Activated T-cell treated with anti-CD3 and anti-CD28 coated beads, Interleukin-2, amount 50 U/mL, for 4 hours (primary cell): ENCODE results near the gene FIBCD1. TPM values are rescaled to one million over a fixed set of nuclear protein-coding genes. Genes with fewer than 3 reads are reported as not detected.
"Not testable (repeated sequence)": the region's sequence is repeated elsewhere in the genome, so short reads cannot be mapped to it uniquely, and the experiment has no call there.

Experiments used
- ATAC-seq, 2 donors: fragments of 200-7000 bp; cut with Tn5 transposase; one replicate each; pipeline ENCODE4 v1.10.0; 2021
- DNase-seq: peaks from one replicate; pipeline ENCODE4 v3.0.0-alpha.2; 2020
- H3K27me3 Mint-ChIP-seq: one replicate; pipeline ENCODE4 v1.8.0; 2021; ENCODE audit warnings: low read depth, mixed read lengths
- H3K36me3 Mint-ChIP-seq: one replicate; pipeline ENCODE4 v1.8.0; 2022; ENCODE audit warnings: mixed read lengths; ENCODE audit not compliant: insufficient read depth
- H3K4me1 Mint-ChIP-seq: one replicate; pipeline ENCODE4 v1.8.0; 2021; ENCODE audit warnings: low read depth, mixed read lengths
- H3K4me3 Mint-ChIP-seq: one replicate; pipeline ENCODE4 v1.8.0; 2021; ENCODE audit warnings: mild to moderate bottlenecking, moderate library complexity, mixed read lengths
- H3K9me3 Mint-ChIP-seq: one replicate; pipeline ENCODE4 v1.8.0; 2021; ENCODE audit warnings: mixed read lengths
- total RNA-seq, 3 donors: library from RNA; stranded (reverse); gene quantifications; one replicate each; pipeline ENCODE4 v1.2.1, GENCODE V29; 2021

FIBCD1 gene
- total RNA-seq, 3 donors from 2014 or later = not detected

DNA sequence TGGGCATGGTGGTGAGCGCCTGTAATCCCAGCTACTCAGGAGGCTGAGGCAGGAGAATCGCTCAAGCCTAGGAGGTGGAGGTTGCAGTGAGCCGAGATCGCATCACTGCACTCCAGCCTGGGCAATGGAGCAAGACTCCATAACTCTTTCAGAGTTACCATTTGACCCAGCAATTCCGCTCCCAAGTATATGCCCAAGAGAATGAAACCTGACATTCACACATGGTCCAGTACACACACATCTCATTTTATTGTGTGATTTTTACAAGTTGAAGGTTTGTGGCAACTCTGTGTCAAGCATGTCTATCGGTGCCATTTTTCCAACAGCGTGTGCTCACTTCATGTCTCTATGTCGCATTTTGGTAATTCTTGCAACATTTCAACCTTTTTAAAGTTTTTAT lies 24.9 kb upstream of the FIBCD1 start:
- Mint-ChIP-seq H3K9me3 (no peaks in the 10 kb centered on the region), H3K4me3 (no peak overlapping the region), H3K36me3 (no peaks in the 10 kb centered on the region), H3K4me1 (no peaks in the 10 kb centered on the region), H3K27me3 (peaks cover 5% of the 10 kb centered on the region)
- no peak for ATAC-seq
- no peak for DNase-seq

DNA sequence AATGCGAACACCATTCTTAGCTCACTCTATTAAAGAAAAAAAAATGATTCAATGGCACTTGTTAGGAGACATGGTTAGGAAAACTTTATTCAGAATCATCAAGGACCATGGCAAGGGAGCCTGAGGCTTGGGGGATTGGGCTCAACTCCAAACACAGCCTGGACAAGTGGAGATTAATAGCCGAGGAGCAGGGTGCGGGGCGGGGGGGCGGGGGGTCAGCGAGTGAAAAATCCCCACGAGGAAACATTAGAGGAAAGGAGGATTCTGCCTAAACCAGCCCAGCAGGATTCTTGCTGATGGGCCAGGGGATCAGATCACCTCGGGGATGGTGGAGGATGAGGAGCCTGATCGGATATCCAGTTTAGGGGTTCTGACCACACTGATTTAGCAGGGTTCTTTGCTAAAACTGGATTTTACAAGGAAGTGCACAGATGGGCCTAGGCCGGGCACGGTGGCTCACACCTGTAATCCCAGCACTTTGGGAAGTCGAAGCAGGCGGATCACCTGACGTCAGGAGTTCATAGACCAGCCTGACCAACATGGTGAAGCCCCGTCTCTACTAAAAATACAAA lies 24.4 kb upstream of the FIBCD1 start:
- H3K36me3 Mint-ChIP-seq = no peaks in the 10 kb centered on the region
- no peaks in the 10 kb centered on the region for H3K4me1 Mint-ChIP-seq
- H3K27me3 Mint-ChIP-seq = peaks cover 5% of the 10 kb centered on the region
- DNase-seq = no peak
- no peak overlapping the region for H3K4me3 Mint-ChIP-seq
- no peaks in the 10 kb centered on the region for H3K9me3 Mint-ChIP-seq
- ATAC-seq = no peak

DNA sequence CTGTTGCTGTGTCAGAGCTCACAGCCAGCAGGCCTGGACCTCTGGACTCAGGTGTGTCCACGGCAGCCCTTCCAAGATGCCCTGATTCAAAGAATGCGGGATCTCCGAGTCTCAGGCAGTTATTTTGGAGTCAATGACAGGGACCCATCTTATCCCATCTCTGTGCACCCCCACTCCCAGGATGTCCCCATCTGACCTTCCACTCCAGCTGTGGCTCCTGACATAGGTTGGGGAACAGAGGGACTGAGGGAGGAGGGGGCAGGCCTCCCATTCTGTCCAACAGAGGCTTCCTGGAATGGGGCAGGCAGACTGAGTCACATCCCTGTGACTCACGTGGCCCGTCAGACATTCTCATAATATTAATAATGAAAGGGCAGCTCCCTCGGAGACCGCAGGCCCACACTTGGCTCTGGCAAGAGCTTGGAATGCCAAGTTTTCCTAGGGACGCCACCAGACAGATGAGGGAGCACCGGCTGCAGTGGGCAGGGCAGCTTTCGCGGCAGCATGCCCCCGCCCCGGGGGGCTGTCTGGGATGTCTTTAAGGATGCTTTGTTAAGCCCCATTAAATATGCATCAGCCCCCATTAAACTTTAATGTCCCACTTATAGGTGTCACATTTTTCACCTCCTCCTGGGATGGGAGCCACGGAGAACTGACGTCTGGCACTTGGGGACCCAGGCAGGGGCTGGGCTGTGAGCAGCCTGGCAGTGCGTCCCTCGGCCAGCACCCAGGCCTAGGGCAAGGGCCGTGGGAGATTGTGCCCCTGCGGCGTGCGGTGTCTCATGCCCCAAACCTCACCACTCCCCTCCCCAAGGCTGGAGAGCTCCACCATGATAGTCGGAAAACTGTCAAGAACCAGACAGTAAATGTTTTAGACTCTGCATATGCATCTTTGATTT lies 23.6 kb upstream of the FIBCD1 start:
- no peak for ATAC-seq
- Mint-ChIP-seq H3K4me1 (no peaks in the 10 kb centered on the region), H3K27me3 (peaks cover 5% of the 10 kb centered on the region), H3K36me3 (no peaks in the 10 kb centered on the region), H3K9me3 (no peaks in the 10 kb centered on the region), H3K4me3 (no peak overlapping the region)
- no peak for DNase-seq

- no peak for ATAC-seq
Measured at GRCh38 chr9:130961511-130962300, 22.7 kb upstream of the FIBCD1 start.

DNA sequence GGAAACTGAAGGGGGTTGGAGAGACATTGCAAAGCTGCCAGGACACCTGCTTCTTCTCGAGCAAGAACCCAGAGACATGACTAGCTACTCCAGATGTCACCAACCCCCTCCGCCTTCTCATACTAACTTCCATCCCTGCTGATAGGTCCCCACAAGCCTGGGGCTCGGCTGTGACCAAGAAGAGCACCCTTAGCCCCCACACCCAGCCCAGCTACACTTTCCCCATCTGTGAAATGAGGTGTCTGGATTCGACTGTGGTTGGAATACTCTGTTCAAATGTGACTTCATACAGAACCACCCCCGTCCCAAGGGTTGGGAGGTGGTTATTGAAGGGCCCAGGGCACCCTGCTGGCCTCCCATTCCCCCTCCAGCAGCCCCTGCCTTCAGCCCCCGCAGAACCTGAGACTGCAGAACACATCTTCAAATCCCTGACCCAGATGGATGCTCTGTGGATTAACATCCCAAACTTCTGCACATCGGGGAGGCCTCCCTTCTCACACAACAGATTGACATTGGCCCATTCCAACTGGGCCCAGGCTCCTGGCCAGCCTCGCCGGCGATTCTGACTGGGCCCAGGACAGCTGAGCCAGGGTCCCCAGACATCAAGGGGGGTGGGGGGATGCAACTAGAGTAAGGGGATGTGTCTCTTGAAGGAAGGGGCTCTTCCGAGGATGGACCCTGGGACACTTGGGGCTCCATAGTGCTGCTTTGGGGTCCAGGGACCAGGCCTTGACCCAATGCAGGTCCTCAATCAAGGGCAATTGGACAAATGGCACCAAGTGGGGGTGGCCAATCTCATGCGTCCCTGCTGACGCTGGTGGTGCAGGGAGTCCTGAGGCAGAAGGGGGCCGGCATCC lies 21.7 kb upstream of the FIBCD1 start:
- no peak overlapping the region for H3K4me3 Mint-ChIP-seq
- ATAC-seq = no peak
- no peak for DNase-seq
- H3K27me3 Mint-ChIP-seq = peaks cover 5% of the 10 kb centered on the region
- H3K4me1 Mint-ChIP-seq = no peaks in the 10 kb centered on the region
- no peaks in the 10 kb centered on the region for H3K36me3 Mint-ChIP-seq
- H3K9me3 Mint-ChIP-seq = no peaks in the 10 kb centered on the region

More at GRCh38 chr9:130961511-130962300, 22.7 kb upstream of the FIBCD1 start:
- Mint-ChIP-seq H3K9me3 (no peaks in the 10 kb centered on the region), H3K4me3 (no peak overlapping the region), H3K4me1 (no peaks in the 10 kb centered on the region), H3K36me3 (no peaks in the 10 kb centered on the region), H3K27me3 (peaks cover 5% of the 10 kb centered on the region)
- DNase-seq = no peak

DNA sequence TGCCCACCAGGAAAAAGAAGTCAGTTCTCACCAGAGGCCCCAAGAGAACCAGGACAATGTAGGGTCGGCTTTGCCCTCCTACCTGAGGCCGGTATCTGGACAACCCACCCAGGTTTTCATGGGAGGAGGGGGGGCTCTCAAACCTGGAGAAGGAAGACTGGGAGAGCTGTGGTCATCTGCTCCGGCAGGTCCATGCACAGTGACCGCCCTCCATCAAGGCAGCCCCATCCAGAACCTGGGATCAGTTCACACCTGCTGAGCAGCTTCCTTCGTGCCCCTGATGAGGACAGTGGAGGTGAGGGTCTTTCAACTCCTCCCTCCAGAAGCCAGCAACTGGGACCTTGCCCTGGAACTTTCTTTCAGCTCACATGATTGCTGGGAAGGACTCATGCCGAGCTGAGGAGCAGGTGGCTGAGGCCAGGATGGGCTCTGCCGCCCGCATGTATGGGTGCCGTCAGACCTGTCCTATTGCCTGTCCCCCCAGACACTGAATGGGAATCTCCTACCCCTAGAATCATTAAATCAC lies 20.8 kb upstream of the FIBCD1 start:
- DNase-seq = no peak

DNA sequence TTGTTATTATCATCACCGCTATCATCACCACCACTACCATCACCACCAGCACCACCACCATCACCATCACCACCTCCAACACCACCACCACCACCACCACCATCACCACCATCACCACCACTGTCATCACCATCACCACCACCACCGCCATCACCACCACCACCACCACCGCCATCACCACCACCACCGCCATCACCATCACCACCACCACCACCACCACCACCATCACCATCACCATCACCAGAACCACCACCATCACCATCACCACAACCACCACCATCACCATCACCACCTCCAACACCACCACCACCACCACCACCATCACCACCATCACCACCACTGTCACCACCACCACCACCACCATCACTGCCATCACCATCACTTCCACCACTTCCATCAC lies 19.5 kb upstream of the FIBCD1 start:
- H3K4me3 Mint-ChIP-seq, DNase-seq, H3K4me1 Mint-ChIP-seq, H3K9me3 Mint-ChIP-seq, H3K36me3 Mint-ChIP-seq, H3K27me3 Mint-ChIP-seq, ATAC-seq: not testable (repeated sequence)

More for the DNA sequence above, 20.8 kb upstream of the FIBCD1 start:
- H3K4me3 Mint-ChIP-seq = no peak overlapping the region
- no peaks in the 10 kb centered on the region for H3K9me3 Mint-ChIP-seq
- ATAC-seq = no peak
- H3K36me3 Mint-ChIP-seq = no peaks in the 10 kb centered on the region
- peaks cover 5% of the 10 kb centered on the region for H3K27me3 Mint-ChIP-seq
- H3K4me1 Mint-ChIP-seq = no peaks in the 10 kb centered on the region

- no peak overlapping the region for H3K4me3 Mint-ChIP-seq
- no peaks in the 10 kb centered on the region for H3K4me1 Mint-ChIP-seq
- no peaks in the 10 kb centered on the region for H3K36me3 Mint-ChIP-seq
- peaks cover 4% of the 10 kb centered on the region for H3K27me3 Mint-ChIP-seq
- DNase-seq (no peak), ATAC-seq (no peak)
- H3K9me3 Mint-ChIP-seq = no peaks in the 10 kb centered on the region
Measured at GRCh38 chr9:130957451-130958203, 18.6 kb upstream of the FIBCD1 start.

- no peak overlapping the region for H3K4me3 Mint-ChIP-seq
- no peaks in the 10 kb centered on the region for H3K36me3 Mint-ChIP-seq
- H3K9me3 Mint-ChIP-seq = no peaks in the 10 kb centered on the region
- no peak for DNase-seq
- H3K4me1 Mint-ChIP-seq = no peaks in the 10 kb centered on the region
- H3K27me3 Mint-ChIP-seq = peaks cover 4% of the 10 kb centered on the region
- no peak for ATAC-seq
Measured at GRCh38 chr9:130956636-130957450, 17.8 kb upstream of the FIBCD1 start.

GRCh38 chr9:130955947-130956621 lies 17.0 kb upstream of the FIBCD1 start:
- Mint-ChIP-seq H3K9me3 (no peaks in the 10 kb centered on the region), H3K4me1 (no peaks in the 10 kb centered on the region), H3K4me3 (no peak overlapping the region), H3K36me3 (no peaks in the 10 kb centered on the region), H3K27me3 (peaks cover 3% of the 10 kb centered on the region)
- no peak for DNase-seq
- ATAC-seq = no peak

- not testable (repeated sequence) for H3K4me3 Mint-ChIP-seq, ATAC-seq, DNase-seq, H3K27me3 Mint-ChIP-seq, H3K36me3 Mint-ChIP-seq, H3K4me1 Mint-ChIP-seq, H3K9me3 Mint-ChIP-seq
Measured at GRCh38 chr9:130954925-130955324, 15.9 kb upstream of the FIBCD1 start.

DNA sequence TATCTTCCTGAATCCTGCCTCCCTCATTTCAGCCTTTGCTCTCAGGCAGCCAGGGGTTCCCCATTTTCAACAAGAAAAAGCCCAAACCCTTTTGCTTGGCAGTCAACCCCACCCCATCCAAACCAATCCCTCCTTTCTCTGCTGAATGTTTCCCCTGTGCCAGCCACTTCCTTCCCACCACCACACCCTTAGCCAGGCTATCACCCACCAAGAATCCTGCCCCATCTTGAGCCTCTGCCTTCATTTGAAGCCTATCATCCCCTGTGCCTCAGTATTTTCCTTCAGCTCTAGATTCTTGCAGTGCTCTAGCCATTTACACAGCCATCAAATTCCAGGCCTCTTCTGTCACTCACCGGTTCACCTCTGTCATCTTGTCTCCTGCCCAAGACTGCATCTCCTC lies 15.3 kb upstream of the FIBCD1 start:
- Mint-ChIP-seq H3K4me3 (no peak overlapping the region), H3K9me3 (no peaks in the 10 kb centered on the region), H3K27me3 (peaks cover 15% of the 10 kb centered on the region), H3K36me3 (no peaks in the 10 kb centered on the region), H3K4me1 (no peaks in the 10 kb centered on the region)
- no peak for ATAC-seq
- DNase-seq = no peak
